LNCAP (cell line): ENCODE measurements around the gene FGL2.

Source experiments
- CTCF ChIP-seq: fragments of 450-650 bp; IDR thresholded peaks from 2 replicates; pipeline ENCODE4 v1.5.1; 2017; ENCODE audit warnings: mild to moderate bottlenecking

FGL2 gene

GRCh38 chr7:77242554-77242953, 42.9 kb upstream of the FGL2 start:
- TF ChIP-seq CTCF = no peak

DNA sequence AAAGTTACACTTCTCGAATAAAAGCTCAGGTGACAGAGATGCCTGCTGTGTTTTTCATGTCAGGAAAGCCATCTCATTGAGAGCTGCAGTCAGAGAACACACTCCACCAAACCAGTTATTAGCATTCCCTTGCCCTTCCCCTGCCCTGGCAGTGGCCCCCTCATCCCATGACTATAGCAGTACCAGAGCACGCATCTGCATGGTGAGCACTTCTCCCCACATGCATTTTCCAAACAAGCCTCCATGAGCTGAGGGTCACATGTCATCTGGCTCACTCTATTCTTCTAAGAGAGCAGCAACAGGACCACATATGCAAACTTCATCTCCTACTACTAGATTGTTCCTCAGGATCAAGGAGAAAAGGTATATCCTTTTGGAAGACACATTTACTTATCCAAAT, 42.4 kb upstream of the FGL2 start:
- no peak for TF ChIP-seq CTCF

DNA sequence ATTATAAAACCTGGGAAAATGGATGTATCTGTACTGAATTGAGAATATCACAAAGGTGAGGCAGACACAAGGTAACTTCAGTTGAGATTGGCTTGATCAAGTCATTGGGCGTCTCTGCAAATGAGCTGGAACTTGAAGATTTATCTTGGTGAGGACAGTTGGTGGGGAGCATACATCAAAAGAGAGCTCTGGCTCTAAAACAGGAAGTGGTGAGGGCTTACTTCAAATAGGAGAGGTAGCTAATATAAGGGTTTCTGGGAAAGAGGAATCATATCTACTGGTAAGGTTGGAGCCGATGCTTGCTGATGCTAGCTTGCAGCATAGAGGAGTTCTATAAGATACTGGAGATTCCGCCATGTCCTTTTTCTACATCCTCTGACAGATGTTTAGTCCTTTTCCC, 39.9 kb upstream of the FGL2 start:
- no peak for TF ChIP-seq CTCF

- TF ChIP-seq CTCF = no peak
These were observed 39.1 kb upstream of the FGL2 start for GRCh38 chr7:77238703-77239136.

DNA sequence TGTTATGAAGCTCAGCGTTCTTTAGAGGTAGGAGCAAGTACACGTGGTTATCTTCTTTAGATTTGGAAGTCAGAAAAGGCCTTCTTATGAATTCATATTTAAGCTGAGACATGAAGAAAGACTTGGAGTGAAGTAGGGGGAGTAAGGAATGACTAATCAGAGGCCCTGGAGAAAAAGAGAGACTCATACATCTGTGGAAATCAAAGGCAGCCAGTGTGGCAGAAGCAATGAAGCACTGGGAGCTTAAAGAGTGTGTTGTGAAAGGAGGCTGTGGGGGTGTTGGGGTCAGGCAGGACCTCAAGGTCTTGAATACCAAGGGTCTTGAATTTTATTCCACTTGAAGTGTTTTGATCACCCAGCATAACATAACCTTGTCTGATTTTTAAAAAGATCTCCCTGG, 35.7 kb upstream of the FGL2 start:
- TF ChIP-seq CTCF = no peak

GRCh38 chr7:77232467-77232866, 32.8 kb upstream of the FGL2 start:
- TF ChIP-seq CTCF = no peak

DNA sequence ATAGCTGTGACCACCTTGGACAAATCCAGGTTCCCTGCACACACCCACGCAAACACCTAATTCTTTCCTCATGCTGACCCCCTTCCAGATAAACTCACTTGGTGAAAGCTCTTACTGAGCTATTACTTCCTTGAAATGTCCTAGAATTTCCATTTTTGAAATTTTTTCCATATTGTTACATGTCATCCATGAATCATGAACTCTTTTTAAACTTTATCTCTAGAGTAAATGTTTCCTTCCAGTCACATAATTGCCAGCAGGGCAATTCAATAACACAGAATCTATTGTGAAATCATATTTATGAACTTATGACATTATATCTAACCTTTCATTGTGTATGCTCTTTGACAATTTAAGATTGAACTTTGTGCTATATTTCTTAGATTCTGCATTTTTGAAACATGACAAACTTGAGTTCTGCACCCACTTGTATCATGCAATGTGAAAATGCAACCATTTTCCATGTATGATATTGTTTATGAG, 26.8 kb upstream of the FGL2 start:
- TF ChIP-seq CTCF = no peak

DNA sequence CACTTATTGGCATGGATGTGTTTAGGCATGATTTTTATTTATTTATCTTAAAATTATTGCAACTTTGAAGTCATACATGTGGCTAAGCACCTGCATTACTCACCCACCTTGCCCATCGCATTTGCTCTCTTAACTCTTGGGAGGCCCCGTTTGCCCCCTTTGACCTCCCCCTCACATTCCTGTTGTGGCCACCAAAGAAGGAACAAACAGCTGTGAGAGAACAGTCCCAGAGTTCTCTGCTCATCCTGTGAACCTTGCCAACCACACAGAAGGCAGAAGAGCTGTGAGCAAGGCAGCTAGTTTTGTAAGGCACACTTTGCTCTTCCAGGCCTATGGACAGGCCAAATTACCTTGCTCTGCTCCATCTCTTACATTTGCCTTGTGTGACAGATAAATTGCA, 23.6 kb upstream of the FGL2 start:
- TF ChIP-seq CTCF = no peak
